GM21423 (cell line): ENCODE measurements around the gene BCOR.

Experiments used
- ATAC-seq: cut with Tn5 transposase; IDR thresholded peaks from one replicate; pipeline ENCODE4 v1.9.1; 2021; ENCODE audit warnings: mild to moderate bottlenecking, moderate library complexity; ENCODE audit not compliant: unreplicated experiment

BCOR gene

DNA sequence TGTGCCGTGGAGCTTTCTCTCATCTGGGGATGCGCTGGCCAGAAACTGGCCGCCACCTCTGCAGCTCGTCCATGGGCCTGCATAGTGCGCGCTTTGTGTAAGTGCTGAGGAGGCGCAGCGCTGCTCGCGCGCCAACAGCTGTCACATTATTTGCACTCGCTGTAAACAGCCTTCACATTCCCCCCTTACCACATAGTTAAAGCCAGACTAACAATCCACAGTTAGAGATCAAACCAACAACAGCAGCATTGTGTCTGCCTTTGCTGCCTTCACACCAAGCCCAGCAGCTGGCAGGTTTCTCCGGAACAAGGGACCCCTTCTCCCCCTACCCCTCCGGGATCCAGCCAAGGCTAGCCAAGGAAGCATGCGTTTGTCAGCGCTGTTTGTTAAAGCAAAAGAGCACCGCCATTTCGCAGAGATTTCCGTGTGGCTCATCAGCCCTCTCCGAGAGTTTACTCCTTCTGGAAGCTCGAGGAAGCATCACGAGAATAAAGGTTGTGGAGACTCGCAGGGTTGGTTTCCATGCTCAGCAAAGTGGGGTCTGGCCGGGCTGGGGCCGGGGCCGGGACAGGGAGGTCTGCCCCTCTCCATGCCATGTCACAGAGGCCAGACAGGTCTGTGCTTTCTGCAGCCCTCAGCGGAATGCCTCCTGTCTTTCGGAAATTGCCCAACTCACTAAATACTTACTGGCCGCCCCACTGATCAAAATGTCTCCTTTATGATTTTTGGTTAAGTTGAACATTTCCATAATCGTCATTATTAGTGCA is 11.0 kb downstream of the BCOR start:
- ATAC-seq: no peak

- no peak for ATAC-seq
Measured at GRCh38 chrX:40085714-40086113, 12.0 kb downstream of the BCOR start.

- ATAC-seq: no peak
Measured at GRCh38 chrX:40085102-40085551, 12.6 kb downstream of the BCOR start.

GRCh38 chrX:40084471-40085101 is 13.2 kb downstream of the BCOR start:
- ATAC-seq: no peak

DNA sequence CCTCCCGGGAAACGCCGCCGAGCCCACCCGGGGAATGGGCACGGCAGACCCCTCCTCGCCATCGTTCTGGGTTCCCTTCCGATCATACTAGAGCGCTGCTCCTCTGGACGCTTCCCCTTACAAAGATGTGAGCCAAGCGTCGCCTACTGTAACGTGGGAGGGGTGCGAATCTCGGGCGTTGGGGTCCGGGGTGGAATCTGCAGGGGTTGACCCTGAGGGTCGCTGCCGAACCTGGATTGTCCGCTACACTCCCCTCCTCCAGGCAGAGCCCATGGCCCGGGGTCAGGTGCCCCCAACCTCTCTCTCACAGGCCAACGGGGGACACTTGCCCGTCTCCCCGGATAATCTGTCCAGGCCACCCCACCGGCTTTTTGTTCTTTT is 13.8 kb downstream of the BCOR start:
- ATAC-seq: no peak

DNA sequence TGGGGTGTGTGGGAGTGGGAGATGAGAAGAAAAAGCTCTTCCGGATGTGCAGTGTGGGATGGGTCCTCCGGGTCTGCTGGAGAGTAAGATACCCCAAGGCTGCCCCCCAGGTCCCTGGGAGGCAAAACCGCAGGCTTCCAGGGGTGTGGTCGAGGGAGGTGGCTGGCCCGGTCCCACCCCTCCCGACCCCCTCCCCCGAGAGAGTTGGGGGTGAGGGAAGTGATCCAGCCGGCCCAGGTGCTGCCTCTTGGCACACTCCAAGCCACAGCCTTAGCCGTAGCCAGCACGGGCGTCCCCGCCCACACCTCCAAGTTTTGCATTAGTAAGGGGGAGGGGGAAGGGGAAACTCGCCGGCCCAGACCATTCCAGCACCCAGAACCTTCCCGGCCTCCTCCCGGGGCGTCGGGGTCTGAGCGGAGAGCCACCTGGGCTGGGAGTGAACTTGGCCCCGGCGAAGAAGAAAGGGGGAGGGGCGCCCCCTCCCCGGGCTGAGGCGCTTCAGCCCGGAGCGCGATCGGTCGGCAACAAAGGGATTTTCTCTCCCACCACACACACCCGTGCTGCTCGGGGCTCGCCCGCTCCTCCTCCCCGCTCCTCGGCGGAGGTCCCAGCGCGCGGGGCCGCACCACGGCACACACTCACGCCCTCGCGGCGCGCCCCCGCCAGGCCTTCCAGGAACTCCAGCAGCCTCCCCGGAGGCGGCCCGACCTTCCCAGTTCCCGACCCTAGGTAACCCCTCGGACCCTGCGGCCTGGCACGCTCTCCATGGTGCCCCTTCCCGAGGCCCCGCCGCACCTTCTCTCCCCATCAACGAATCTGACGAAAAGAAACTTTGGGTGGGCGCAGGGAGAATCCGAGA is 14.4 kb downstream of the BCOR start:
- ATAC-seq: no peak

- ATAC-seq: no peak
Measured at GRCh38 chrX:40082447-40083119, 15.2 kb downstream of the BCOR start.

DNA sequence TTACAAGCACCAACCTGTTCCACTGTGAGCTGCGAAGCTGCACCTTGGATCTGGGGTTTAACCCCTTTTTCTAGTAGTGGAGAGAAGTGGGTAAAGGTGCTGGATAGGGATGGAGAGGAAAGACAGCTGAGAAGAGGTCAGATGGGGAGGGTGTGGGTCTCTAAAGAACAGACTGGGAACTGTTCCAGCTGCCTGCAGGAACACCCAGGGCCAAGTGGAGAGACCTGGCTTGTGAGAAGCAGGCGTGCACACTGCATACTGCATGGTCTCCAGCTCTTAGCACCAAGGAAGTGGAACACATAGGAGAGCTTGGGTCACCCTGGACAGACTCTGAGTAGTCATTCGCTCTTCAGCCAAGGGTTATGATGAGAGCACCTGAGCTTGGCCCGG is 16.1 kb downstream of the BCOR start:
- no peak for ATAC-seq

GRCh38 chrX:40080894-40081678 is 16.7 kb downstream of the BCOR start:
- ATAC-seq: no peak

- no peak for ATAC-seq
Measured at GRCh38 chrX:40079572-40079971, 18.2 kb downstream of the BCOR start.

DNA sequence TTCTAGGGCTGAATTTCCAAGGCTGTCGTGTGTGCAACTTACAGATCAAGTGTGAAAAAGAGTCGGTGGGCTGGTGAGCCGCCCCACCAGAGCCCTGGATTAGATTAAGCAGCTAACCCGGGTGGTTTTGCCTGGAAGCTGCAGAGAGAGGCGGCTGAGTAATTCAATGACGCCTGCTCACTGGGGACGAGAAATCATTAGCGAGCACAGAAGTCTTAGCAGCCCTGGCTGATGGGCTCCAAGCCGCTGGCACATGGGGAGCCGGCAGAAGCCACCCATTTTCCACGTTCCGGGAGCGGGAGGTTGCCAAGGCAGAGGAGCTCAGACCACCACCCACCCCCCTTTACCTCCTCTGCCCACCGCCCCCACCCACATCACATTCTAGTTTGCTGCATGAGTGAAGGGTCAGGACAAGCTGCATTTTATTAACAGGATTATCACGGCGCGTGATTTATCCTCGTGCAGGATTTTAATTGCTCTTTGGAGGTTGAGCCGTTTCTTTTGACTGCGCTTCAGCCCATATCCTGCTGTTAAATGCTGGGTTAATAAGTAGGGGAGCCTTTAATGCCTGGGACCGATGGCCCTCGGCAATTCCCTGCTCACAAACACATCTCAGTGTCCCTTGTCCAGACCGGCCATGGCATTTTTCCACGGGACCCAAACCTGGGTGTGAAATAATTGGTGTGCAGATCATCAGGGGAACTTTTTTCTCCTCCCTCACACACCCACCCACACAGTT is 19.1 kb downstream of the BCOR start:
- no peak for ATAC-seq

GRCh38 chrX:40077906-40078305 is 19.9 kb downstream of the BCOR start:
- no peak for ATAC-seq

DNA sequence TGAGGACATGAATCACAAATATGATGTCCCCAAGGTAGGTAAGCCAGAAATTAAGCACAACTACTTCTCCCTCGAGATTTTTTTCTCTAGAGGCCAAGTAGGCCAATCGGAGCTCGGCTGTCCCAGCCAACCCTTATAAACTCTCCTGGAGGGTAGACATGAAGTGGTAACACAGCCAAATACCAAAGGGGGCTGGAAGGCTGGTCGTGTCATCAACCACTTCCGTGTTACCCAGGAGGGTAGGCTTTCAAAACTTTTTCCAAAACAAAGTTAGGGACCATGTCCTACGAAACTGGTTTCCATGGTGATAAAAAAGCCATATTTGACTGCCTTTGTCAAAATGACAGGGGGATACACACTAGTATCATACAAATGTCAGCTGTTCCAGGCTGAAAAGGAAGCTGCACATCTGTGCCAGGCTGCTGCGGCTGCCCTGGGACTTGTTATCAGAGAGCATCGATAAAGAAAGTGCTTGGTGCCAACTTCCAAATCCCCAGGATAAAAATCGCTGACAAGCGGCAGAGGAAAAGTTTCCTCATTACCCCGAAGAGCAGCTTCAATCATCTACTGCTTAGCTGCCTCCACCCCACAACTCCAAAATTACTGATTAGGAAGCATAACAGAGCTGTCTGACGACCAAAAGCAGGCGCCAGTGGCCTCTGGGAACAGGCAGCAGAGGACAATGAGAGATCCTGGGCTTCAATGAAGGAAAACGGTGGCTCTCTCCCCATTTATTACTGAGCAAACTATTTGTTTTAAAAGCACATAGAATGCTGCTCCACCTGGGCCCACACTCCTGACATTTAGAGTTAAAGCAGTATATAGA is 20.8 kb downstream of the BCOR start:
- ATAC-seq: no peak

- no peak for ATAC-seq
Measured at GRCh38 chrX:40074959-40075332, 22.8 kb downstream of the BCOR start.

DNA sequence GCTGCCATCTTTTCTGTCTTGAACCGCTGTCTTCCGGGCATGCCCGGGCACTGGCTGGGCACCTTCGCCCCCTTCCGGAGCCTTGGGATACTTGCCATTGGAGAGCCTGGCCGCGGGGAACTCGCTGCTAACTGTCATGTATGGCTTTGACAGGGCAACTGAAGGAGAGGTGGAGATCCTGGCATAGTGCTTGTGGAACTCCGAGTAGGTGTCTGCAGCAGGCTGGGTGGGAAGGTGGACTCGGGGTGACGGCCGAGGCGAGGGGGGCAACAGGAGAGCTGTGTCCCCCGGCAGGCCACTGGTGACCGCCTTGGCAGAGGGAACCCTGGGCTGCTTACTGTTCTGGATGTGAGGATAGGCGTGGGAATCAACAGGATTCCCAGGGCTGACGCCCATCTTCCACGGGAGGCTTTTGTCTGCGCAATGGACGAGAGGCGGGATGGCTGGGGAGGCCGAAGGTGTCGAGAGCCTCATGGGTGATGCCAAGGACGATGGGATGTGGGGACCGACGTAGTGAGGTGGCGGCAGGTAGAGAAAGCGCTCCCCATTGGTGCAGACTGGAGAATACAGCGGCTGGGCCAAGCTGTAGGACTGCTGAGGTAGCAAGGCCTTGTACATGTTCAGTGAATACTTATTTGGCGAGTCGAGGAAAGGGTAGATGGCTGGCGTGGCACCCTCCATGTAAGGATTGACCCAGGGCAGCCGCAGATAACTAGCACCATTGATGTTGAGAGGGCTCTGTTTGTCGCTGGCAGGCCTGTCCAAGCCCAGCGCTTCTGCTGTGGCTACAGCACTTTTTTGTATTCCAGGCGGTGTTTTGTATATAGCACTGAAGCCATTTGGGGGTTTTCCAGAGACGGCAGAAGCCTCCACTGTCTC is 23.4 kb downstream of the BCOR start:
- ATAC-seq: no peak

DNA sequence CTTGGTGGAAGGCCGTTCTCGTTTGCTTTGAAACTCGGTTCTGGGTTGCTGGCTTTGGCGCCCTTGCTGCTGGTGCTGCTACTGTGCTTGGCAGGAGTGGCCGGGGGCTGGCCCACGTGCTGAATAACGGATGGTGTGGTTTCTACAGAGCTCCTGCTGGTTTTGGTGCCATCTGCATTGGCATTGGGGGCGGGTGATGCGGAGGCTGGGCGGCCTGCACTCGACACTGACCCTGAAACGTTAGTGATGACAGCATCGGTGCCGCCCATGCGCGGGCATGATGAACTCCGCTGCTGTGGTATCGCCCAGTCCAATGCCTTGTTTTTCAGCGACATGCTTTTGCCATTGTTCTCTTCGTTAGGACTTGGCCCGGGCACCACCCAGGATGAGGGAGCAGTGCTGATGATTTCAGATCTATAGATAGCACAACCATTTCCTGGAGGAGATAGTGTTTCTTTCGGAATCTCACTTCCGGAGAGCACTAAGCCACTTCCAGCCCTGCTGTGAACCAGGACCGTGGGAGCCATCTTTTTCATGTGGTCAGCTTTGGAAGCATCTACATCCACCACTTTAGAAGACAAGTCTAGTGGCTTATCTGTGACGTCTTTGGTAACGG is 24.2 kb downstream of the BCOR start:
- no peak for ATAC-seq

GRCh38 chrX:40072246-40072645 is 25.5 kb downstream of the BCOR start:
- ATAC-seq: no peak
